GM12891 (cell line): Measurements from ENCODE around the gene MRPL42.

Source experiments
- POLR2A ChIP-seq: IDR thresholded peaks from 2 replicates; pipeline ENCODE4 v1.6.1; 2011; ENCODE audit warnings: low read depth, low read length, control low read depth
- POU2F2 ChIP-seq: IDR thresholded peaks from 2 replicates; pipeline ENCODE4 v1.6.1; 2011; ENCODE audit warnings: low read depth, mild to moderate bottlenecking, control low read depth, low read length, moderate library complexity
- SPI1 ChIP-seq: IDR thresholded peaks from 2 replicates; pipeline ENCODE4 v1.6.1; 2011; ENCODE audit warnings: low read depth, low read length, control low read depth

- TF ChIP-seq SPI1 (no peak), POLR2A (no peak), POU2F2 (no peak)
Observed at GRCh38 chr12:93484315-93484981, 17.1 kb downstream of the MRPL42 start.
